GM12891 (cell line): ENCODE measurements around the gene ASAP3.

ENCODE experiments used
- DNase-seq: peaks from one replicate; pipeline ENCODE4 v3.0.0; 2011; ENCODE audit warnings: low spot score; ENCODE audit not compliant: insufficient read length
- FAIRE-seq: peaks from 2 replicates; lab custom pipeline; 2011; peaks lifted over from hg19 to GRCh38; lab: Jason Lieb, UNC
- PAX5 ChIP-seq: IDR thresholded peaks from 2 replicates; pipeline ENCODE4 v1.6.1; 2011; ENCODE audit warnings: low read length, moderate library complexity, mild to moderate bottlenecking; ENCODE audit not compliant: insufficient read depth, severe bottlenecking
- POLR2A ChIP-seq: IDR thresholded peaks from 2 replicates; pipeline ENCODE4 v1.6.1; 2011; ENCODE audit warnings: low read depth, low read length, control low read depth
- POLR2AphosphoS5 ChIP-seq: IDR thresholded peaks from 2 replicates; pipeline ENCODE4 v1.6.1; 2011; ENCODE audit warnings: low read depth, low read length, control low read depth
- POU2F2 ChIP-seq: IDR thresholded peaks from 2 replicates; pipeline ENCODE4 v1.6.1; 2011; ENCODE audit warnings: low read depth, mild to moderate bottlenecking, control low read depth, low read length, moderate library complexity
- SPI1 ChIP-seq: IDR thresholded peaks from 2 replicates; pipeline ENCODE4 v1.6.1; 2011; ENCODE audit warnings: low read depth, low read length, control low read depth
- TAF1 ChIP-seq: IDR thresholded peaks from 2 replicates; pipeline ENCODE4 v1.6.1; 2011; ENCODE audit warnings: low read depth, low read length, control low read depth

Gene ASAP3

GRCh38 chr1:23397908-23398307 lies 86.1 kb downstream of the ASAP3 start:
- TF ChIP-seq SPI1 (no peak), POLR2AphosphoS5 (no peak), POLR2A (no peak), PAX5 (no peak), POU2F2 (no peak), TAF1 (no peak)
- no peak for FAIRE-seq
- no peak for DNase-seq

GRCh38 chr1:23396380-23396779 lies 87.6 kb downstream of the ASAP3 start:
- DNase-seq (no peak), FAIRE-seq (no peak)
- TF ChIP-seq POU2F2 (no peak), POLR2AphosphoS5 (no peak), POLR2A (no peak), TAF1 (no peak), PAX5 (no peak), SPI1 (no peak)

DNA sequence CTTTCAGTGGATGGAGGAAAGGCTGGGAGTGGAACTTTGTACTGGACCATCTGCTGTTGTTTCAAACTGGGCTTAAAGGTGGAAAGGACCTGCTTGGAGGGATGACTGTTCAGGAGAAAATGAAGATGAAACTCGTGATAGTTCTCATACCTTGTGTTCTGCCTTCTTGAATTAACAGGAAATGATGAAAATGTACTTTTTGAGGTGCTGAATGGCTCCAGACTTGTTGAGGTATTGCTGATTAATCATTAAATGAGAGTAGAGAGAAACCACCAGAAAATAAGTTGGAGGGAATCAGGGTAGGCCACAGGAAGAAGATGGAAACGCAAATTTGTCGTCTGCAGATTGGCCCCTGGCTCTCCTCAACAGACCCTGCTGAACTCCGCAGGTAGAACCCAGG lies 88.1 kb downstream of the ASAP3 start:
- no peak for DNase-seq
- no peak for TF ChIP-seq POLR2A
- TF ChIP-seq POLR2AphosphoS5, result no peak
- TF ChIP-seq POU2F2, result no peak
- TF ChIP-seq TAF1, result no peak
- TF ChIP-seq PAX5, result no peak
- TF ChIP-seq SPI1, result no peak
- FAIRE-seq, result no peak

GRCh38 chr1:23395154-23395724 lies 88.7 kb downstream of the ASAP3 start:
- TF ChIP-seq POU2F2 (no peak), POLR2A (no peak), TAF1 (no peak), POLR2AphosphoS5 (no peak), SPI1 (no peak), PAX5 (no peak)
- FAIRE-seq, result no peak
- no peak for DNase-seq

DNA sequence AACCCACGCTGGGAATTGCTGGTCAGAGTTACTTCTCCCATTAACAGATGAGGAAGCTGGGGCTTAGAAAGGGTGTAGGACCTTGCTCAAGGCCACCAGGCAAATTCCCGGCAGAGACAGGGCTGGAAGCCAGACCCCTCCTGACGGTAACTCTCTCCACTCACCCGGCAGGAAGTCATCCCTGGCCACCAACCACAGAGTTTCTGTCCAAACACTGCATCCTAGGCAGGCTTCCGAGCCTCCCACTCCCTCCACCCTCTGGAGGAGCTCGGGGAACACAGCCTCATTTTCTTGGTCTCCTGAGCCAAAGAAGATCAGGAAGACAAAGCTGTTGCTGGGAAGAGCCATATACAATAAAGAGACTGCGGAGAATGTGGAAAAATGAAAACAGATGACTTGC lies 89.3 kb downstream of the ASAP3 start:
- FAIRE-seq (no peak), DNase-seq (no peak)
- TF ChIP-seq POU2F2 (no peak), POLR2A (no peak), PAX5 (no peak), POLR2AphosphoS5 (no peak), SPI1 (no peak), TAF1 (no peak)

- DNase-seq, result no peak
These were observed 89.8 kb downstream of the ASAP3 start for GRCh38 chr1:23394181-23394580.

DNA sequence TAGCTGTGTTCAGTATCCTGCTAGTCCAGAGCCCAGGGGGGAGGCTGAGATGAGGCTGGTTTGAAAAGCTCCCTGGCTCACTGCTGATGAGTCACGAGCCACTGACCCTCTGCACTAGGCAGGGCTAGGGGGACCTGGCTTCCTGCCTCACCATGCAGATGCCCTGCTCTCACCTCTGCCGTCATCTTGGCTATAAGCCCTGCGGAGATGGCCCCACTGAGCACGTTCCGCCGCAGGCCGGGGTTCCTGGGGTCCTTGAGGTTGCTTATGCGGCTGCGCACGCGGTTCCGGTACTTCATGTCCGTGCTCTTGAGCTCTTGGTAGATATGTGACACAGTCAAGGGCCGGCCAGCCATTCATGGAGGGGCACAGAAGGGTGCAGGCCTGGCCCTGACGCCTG lies 90.3 kb downstream of the ASAP3 start:
- no peak for FAIRE-seq

More at GRCh38 chr1:23394181-23394580, 89.8 kb downstream of the ASAP3 start:
- TF ChIP-seq POLR2A, result no peak
- TF ChIP-seq PAX5, result no peak
- no peak for TF ChIP-seq POLR2AphosphoS5
- no peak for TF ChIP-seq SPI1
- no peak for TF ChIP-seq TAF1
- no peak for TF ChIP-seq POU2F2
- FAIRE-seq, result no peak

GRCh38 chr1:23392125-23392855 lies 91.7 kb downstream of the ASAP3 start:
- FAIRE-seq (peak; percentile 98), DNase-seq (no peak)
- TF ChIP-seq TAF1 (no peak), POLR2AphosphoS5 (no peak), SPI1 (no peak), POLR2A (no peak), POU2F2 (no peak), PAX5 (no peak)

More for the DNA sequence above, 90.3 kb downstream of the ASAP3 start:
- no peak for TF ChIP-seq TAF1
- TF ChIP-seq POLR2A, result no peak
- no peak for TF ChIP-seq PAX5
- TF ChIP-seq SPI1, result no peak
- TF ChIP-seq POLR2AphosphoS5, result no peak
- TF ChIP-seq POU2F2, result no peak
- no peak for DNase-seq

DNA sequence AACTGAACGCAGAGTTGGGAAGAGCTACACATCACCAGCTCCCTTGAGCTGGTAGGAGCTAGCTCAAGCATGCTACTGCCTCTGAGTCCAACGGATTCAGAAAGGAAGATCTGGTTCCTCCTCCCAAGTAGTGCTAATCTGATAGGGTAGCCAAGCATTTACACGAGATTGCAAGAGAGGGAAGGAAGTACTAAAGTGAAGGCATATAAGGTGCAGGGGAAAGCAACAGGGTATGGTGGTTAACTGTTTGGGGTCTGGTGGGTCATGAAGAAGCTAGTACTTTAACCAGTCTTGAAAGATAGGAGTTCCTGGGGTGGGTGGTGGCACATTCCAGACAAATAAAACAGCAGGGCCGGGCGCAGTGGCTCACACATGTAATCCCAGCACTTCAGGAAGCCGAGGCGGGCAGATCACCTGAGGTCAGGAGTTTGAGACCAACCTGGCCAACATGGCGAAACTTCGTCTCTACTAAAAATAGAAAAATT lies 94.1 kb downstream of the ASAP3 start:
- TF ChIP-seq SPI1, result no peak
- no peak for TF ChIP-seq POU2F2
- no peak for TF ChIP-seq TAF1
- no peak for TF ChIP-seq POLR2A
- no peak for TF ChIP-seq POLR2AphosphoS5
- FAIRE-seq (no peak), DNase-seq (no peak)
